ENCODE results near the gene SEBOX.

SEBOX gene

GRCh38 chr17:28392491-28392890 is 27.5 kb upstream of the SEBOX start:
- no peak for DNase-seq

GRCh38 chr17:28391401-28391800 is 26.4 kb upstream of the SEBOX start:
- DNase-seq = no peak

- DNase-seq = no peak
These were observed 26.0 kb upstream of the SEBOX start for GRCh38 chr17:28390984-28391383.

- DNase-seq = no peak
These were observed 25.6 kb upstream of the SEBOX start for GRCh38 chr17:28390563-28390962.

GRCh38 chr17:28390141-28390540 is 25.1 kb upstream of the SEBOX start:
- DNase-seq = no peak

- DNase-seq = no peak
These were observed 23.1 kb upstream of the SEBOX start for GRCh38 chr17:28388106-28388505.

GRCh38 chr17:28386391-28386790 is 21.4 kb upstream of the SEBOX start:
- no peak for DNase-seq

- no peak for DNase-seq
These were observed 20.4 kb upstream of the SEBOX start for GRCh38 chr17:28385406-28385805.

GRCh38 chr17:28385037-28385400 is 20.0 kb upstream of the SEBOX start:
- DNase-seq = no peak

- DNase-seq = no peak
These were observed 19.5 kb upstream of the SEBOX start for GRCh38 chr17:28384281-28385036.

GRCh38 chr17:28381141-28381825 is 16.3 kb upstream of the SEBOX start:
- no peak for DNase-seq

GRCh38 chr17:28379814-28380801 is 15.1 kb upstream of the SEBOX start:
- no peak for DNase-seq

GRCh38 chr17:28372945-28373274 is 7.9 kb upstream of the SEBOX start:
- no peak for DNase-seq

- no peak for DNase-seq
These were observed 7.4 kb upstream of the SEBOX start for GRCh38 chr17:28372203-28372944.

- peak; percentile 86 for DNase-seq
These were observed 6.5 kb upstream of the SEBOX start, which contains the start of gene SARM1 for GRCh38 chr17:28371245-28372202. TSS of gene SARM1 (plus strand) at chr17:28371694. CDS start at chr17:28372033, 339 bp downstream.

- no peak for DNase-seq
These were observed 5.7 kb upstream of the SEBOX start for GRCh38 chr17:28370744-28371103.

GRCh38 chr17:28370035-28370743 is 5.2 kb upstream of the SEBOX start, which contains the start of gene VTN:
TSS of gene VTN (minus strand) at chr17:28370307. CDS start at chr17:28370203, 104 bp downstream.
- DNase-seq = no peak

- no peak for DNase-seq
These were observed 4.7 kb upstream of the SEBOX start for GRCh38 chr17:28369684-28370034.

- DNase-seq = no peak
These were observed 4.1 kb upstream of the SEBOX start for GRCh38 chr17:28368915-28369683.

- no peak for DNase-seq
These were observed 3.4 kb upstream of the SEBOX start for GRCh38 chr17:28368306-28368831.
